NCI-H2107 treated with DMSO at 0.1 percent for 48 hours (cell line): ENCODE measurements around the gene DHRS13.
"Not testable (repeated sequence)": the region's sequence is repeated elsewhere in the genome, so short reads cannot be mapped to it uniquely, and the experiment has no call there.

Experiments used
- DNase-seq: peaks from one replicate; lab custom pipeline; 2025; ENCODE audit not compliant: unreplicated experiment; lab: John Stamatoyannopoulos, UW

DHRS13 gene

DNA sequence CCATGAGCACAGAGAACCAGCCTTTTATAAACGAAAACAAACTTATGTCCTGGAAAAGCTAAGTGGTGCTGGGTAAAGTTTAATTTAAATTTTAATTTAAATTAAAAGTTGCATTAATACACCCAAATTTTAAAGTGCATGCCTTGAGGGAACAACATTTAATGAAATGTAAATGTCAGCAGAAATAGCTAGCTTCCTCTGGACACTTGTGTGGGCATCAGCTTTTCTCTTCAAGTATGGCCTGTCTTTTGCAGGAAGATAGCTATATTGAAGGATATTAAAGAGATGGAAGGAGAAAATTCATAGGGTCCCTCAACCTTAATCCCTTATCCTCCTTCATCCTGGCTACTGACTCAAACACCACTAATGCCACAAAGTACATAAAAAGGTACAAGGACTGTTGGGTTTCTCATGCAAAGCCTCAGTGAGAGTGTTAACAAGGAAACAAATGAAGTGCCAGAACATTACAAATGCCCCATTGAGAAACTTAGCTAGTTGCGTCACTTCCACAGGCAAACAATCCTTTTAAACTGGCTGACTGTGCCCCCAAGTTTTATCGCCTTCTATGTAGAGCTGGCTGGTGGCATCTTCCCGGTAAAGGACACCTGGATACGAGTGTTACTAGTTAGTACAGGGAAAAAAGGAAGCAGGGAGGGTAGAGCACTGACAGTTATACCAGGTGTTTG, 34.3 kb upstream of the DHRS13 start:
- DNase-seq = no peak

GRCh38 chr17:28935744-28936460, 33.0 kb upstream of the DHRS13 start:
- no peak for DNase-seq

DNA sequence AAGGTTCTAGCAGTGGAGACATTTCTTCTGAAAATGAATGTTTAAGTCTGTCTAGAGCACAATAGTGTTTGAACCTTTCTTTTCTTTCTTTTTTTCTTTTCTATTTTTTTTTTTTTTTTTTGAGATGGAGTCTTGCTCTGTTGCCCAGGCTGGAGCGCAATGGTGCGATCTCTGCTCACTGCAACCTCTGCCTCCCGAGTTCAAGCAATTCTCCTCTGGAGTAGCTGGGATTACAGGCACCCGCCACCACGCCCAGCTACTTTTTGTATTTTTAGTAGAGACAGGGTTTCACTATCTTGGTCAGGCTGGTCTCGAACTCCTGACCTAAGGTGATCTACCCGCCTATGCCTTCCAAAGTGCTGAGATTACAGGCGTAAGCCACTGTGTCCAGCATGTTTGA, 31.6 kb upstream of the DHRS13 start:
- DNase-seq = not testable (repeated sequence)

DNA sequence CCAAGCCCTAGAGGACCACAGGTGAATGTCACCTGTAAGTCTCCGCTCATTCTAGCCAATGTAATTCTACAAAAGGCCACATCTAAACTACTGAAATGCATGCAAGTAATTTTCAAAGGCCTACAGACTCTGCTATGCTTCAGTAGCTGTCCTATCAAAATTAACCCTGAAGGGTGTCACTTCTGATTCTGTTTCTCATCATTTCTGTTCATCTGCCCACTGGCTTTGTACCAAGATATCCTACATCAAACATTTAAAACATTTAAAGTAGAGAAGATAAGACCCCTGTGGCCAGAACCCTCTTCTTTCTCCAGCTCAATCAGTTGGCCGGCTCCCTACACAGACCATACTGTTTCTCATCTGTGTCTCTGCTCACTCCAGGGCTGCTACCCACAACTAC, 26.9 kb upstream of the DHRS13 start:
- no peak for DNase-seq

DNA sequence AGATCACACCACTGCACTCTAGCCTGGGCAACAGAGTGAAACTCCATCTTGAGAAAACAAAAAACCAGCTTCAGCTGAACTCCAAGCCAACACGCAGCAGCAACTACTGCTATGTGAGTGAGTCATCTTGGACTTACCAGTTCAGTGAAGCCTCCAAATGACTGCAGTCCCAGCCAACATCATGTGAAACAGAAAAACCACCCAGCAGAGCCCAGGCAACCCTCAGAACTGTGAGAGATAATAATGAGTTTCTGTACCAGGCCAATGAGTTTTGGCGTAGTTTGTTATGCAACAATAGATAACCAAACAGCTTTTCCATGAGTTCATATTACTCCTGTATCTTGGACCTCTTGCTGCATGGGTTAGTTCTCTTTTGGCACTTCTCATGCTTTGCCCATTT, 25.2 kb upstream of the DHRS13 start:
- no peak for DNase-seq

- DNase-seq = no peak
Measured at GRCh38 chr17:28926786-28927185, 23.9 kb upstream of the DHRS13 start.

GRCh38 chr17:28926366-28926765, 23.5 kb upstream of the DHRS13 start:
- no peak for DNase-seq

GRCh38 chr17:28925912-28926365, 23.1 kb upstream of the DHRS13 start:
- peak; percentile 61 for DNase-seq

DNA sequence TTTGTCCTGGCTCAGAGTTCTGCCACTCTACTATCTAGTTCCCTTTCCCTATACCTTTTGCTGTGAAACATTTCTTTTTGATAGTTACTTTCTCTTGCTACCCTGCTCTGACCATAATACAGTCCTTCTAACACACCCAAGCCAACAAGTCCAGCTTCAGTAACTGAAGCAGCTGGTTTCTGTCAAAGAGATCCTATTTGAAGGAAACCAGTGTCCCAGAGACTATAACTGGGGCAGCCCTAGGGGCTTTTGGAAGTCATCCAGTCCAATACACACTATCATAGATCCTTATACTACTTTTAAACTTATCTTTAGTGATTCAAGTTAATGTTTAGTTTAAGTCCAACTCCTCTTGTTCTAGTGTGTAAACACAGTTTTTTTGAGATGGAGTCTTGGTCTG, 17.3 kb upstream of the DHRS13 start:
- DNase-seq = no peak

- no peak for DNase-seq
Measured at GRCh38 chr17:28918295-28918694, 15.4 kb upstream of the DHRS13 start.

- no peak for DNase-seq
Measured at GRCh38 chr17:28917465-28917864, 14.6 kb upstream of the DHRS13 start.

DNA sequence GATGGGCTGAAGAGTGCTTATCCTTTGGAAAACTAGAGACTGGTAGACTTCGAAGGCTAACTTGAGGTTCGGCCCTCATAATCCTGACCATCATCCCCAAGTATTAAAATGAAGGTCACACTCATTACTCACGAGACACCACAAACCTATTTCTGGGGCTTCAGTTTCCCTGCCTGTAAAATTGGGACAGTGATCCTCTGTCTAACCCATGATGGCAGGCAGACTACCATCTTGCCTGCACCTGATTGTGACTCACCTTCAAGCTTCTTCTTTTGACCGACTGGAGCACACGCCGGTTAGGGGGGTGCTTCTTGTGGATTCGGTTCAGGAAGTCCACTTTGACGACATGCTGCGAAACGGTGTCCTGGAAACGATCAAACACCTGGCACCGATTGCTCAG, 14.2 kb upstream of the DHRS13 start:
- no peak for DNase-seq

GRCh38 chr17:28916302-28916934, 13.5 kb upstream of the DHRS13 start:
- peak; percentile 20 for DNase-seq

DNA sequence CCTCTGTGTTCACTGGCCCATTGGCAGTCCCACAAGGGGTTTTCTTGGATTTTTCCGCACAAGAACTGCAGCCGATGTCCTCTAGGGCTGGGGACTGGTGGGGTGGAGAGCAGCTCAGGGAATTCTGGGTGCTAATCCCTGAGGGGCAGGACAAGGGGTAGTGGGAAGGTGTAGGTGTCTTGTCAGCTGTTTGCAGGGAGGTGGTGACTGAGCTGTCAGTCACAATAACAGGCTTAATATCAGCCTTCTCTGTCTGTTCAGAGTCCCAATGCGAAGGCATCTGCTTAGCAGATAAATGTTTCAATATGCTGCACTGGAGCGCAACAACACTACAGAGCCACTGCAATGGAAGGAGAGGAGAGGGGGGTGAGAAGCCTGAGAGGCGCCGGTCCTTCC, 10.1 kb upstream of the DHRS13 start:
- no peak for DNase-seq

GRCh38 chr17:28912281-28912937, 9.5 kb upstream of the DHRS13 start:
- no peak for DNase-seq

DNA sequence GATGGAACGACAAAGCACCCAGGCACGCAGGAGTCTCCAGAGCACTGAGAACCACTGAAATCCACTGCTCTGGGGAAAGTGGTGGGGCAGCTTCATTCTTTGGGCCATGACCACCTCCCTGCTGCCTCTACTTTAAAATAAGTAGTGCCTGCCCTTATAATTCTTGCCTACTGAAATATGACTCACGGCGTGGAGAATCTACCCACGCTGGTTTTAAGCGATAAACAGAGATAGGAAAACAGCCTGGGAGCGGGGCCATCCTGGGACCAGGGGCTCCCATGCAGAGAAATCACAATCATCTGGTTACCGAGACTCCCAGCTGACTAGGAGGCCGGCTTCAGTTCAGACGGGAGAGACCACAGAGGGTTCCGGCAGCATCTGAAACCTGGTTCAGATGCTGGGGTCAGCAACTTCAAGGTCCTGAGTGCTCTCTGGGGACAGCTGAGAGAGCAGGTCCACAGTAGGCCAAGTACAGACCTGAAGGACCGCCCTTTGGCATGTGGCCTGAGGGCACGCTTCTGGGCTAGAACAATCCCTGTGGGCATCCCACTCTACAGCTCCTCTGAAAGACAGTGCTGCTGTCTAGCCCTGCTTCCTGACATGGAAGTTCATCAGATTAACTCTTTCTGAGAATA, 8.6 kb upstream of the DHRS13 start:
- no peak for DNase-seq

GRCh38 chr17:28910534-28910933, 7.7 kb upstream of the DHRS13 start:
- DNase-seq = no peak

GRCh38 chr17:28908640-28909167, 5.8 kb upstream of the DHRS13 start:
- DNase-seq = no peak

DNA sequence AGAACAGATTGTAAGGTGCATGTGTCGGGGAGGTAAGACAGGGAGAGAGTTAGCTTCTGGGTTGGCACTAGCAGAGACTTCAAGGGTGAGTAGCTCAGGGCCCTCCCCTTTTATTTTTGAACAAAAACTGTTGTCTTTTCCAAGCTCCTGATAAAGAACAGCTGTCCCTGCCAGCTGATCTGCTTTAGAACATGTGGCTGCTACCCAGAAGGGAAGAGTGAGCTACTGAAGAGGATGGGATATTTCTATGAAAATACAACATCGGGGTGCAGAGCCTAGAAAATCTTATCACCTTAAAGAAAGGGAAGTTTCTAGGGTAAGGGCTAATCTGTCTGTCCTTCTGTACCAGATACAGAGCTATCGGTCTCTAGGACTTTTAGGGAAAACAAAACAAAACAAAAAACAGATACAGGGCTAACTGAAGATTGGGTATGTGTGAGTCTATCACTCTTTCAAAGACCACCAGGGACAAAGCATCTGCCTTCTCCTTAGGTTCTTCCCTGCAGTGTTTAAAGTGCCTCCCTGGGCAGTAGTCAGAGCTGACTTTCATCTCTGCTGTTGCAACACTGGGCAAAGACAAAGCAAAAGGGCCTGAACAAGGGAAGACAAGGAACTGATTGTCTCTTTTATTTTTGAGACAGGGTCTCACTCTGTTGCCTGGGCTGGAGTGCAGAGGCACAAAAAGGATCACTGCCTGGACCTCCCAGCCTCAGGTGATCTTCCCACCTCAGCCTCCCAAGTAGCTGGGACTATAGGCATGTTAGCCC, 5.0 kb upstream of the DHRS13 start:
- DNase-seq = no peak

DNA sequence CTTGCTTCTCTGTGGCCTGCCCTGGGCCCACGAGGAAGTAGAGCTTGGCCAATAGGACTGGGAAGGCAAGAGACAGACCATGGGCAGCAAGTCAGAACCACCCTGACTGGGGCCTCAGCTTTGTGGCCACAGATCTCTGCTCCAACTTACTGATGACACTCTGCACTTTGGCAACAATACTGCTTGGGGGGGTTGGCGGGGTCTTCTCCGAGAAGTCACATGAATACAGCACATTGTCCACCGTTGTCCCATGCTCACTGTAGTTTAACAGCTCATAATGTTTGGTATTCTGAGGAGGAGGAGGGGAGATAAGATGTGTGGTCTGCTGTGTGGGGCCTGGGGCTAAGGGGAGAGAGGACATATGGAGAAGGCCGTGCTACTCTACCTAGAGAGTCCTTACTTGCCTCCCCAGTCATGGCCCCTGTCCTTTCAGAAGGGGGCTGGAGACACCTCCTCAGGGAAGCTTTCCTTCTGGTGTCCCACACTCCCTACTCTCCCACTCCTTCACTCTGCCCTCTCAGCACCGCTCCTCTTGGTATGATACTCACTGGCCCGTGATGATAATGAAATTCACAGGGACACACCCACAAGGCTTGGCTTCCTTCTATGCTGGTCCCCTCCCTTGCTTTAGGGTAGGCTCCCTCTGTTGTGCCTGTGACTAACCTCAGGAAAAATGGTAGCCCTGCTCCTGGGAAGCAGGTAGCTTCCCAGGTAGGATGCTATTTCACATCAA, 4.0 kb upstream of the DHRS13 start:
- DNase-seq = no peak
